Activated T-cell treated with anti-CD3 and anti-CD28 coated beads, Interleukin-2, amount 50 U/mL, for 1 hour (primary cell): ENCODE measurements around the gene HFE.
"Not testable (repeated sequence)": the region's sequence is repeated elsewhere in the genome, so short reads cannot be mapped to it uniquely, and the experiment has no call there.

Source experiments
- DNase-seq: peaks from one replicate; pipeline ENCODE4 v3.0.0-alpha.2; 2020

Gene HFE

DNA sequence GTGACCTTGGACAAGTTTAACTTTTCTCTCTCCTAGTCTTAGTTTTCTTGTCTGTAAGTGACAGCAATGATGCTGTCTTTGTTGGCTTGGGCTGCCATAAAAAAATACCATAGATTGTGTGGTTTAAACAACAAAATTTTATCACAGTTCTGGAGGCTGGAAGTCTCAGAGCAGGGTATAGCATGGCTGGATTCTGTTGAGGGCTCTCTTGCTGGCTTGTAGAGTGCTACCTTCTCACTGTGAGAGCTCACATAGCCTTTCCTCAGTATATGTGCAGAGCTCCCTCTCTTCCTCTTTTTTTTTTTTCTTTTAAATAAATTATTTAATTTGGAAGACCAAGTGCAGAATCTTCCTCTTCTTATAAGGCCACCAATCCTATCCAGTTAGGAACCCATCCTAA is 26.3 kb downstream of the HFE start:
- DNase-seq, result no peak

DNA sequence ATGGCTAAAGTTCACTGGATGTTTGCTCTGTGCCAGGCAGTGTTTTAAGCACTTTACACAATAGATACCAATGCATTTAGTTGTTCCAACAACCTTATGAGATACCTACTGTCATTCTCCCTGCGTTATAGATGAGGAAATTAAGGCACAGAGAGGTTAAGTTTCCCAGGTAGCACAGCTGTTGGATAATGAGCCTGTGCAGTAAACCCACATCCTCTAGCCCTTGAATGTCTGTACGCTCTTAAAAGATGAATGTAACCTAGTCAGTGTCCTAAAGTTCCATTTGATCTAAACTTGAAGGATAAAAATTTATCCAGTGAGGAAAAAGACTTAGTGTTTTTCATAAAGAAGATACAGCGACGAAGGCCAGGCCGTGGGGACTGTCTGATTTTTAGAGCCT is 28.0 kb downstream of the HFE start:
- no peak for DNase-seq

DNA sequence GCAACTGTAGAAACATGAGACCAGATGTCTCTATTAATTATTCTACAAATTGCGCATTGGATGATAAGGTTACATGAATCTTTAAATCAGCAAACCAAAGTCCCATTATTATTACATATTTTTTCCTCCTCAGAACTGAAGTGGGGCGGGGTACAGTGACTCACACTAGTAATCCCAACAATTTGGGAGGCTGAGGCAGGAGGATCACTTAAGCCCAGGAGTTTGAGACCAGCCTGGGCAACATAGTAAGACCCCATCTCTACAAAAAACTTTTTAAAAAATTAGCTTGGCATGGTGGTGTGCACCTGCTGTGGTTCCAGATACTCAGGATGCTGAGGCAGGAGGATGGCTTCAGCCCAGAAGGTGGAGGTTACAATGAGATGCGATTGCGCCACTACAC is 29.0 kb downstream of the HFE start:
- no peak for DNase-seq

DNA sequence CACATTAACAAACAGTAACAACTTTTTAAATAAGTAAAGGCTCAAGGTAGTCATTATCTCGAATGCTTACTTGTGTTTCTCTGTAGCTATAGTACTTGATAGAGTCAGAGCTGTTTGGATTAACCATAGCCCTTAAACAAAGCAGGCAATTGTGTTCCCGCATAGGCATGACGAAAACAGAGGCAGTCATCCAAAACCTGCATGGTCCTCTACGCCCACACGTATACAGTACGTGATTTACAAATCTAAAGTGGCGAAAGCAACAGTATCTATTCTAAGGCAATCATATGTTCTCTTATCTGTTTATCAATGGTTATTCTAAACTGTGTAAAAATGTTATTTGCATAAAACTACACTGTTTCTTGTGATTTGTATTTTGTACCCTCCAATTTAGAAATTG is 31.8 kb downstream of the HFE start:
- no peak for DNase-seq

DNA sequence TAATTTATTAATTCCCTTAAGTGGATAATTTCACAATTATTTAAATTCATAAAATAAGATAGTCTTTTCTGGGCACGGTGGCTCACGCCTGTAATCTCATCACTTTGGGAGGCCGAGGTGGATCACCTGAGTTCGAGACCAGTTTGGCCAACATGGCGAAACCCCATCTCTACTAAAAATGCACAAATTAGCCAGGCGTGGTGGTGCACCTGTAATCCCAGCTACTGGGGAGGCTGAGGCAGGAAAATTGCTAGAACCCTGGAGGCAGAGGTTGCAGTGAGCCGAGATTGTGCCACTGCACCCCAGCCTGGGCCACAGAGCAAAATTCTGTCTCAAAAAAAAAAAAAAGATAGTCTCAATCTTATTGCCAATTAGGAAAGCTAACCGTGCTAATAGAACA is 32.9 kb downstream of the HFE start:
- DNase-seq, result not testable (repeated sequence)

DNA sequence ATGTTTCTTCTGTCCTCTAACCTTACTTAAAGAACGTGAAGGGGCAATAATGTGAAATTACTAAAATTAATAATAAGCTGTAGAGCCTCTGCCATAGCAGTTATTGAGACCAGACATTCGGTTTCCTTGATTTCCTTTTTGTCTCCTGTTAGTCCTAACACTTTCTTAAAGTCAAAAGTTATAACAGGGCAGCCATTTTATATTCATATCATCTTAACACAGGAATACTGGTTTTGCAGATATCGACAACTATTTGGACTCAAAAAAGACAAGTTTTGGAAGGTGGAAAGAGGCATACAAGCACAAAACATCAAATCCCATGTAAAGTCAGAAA is 33.5 kb downstream of the HFE start:
- no peak for DNase-seq

DNA sequence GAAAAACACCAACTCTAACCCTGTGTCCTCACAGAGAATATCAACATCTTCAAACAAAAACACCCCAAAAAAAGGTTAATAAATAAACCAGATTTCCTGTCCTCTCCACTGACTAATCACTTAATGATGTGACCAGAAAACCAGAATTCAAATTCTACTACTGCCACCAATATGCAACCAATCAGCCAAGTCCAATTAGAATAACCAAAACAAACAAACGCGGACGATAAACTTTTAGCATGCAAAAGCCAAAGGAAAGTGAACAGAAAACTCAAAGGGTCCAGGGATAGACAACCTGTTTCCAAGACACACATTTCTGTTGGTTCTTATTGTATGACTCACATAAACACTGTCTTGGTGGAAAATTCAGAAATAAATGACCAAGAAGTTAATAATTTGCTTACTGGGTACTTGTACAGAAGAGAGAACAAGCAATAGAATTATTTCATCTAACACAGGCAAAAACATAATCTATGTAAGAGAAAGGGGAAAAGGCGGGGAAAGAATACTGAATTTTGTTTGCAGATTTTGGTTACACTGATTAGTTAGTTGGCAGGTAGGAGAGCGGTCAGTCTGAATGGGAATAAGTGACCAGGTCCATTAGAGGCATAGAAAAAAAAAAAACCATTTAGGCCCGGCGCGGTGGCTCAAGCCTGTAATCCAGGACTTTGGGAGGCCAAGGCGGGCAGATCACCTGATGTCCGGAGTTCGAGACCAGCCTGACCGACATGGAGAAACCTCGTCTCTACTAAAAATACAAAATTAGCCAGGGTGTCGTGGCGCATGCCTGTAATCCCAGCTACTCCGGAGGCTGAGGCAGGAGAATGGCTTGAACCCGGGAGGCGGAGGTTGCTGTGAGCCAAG is 34.1 kb downstream of the HFE start:
- no peak for DNase-seq

DNA sequence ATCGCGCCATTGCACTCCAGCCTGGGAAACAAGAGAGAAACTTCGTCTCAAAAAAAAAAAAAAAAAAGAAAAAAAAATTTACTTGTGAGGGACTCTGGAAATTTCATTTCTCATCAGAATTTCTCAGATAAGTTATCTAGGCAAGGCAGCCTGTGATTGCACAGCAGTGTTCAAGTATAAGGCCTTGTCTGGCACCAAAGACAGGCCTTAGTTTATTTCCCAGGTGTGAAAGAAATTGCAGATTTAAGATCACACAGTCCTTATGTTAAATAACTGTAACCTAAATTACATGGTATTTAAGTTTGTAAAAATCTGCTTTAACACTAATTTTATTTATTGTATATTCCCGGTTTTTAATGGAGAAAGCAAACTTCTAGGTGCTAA is 34.8 kb downstream of the HFE start:
- DNase-seq, result no peak

DNA sequence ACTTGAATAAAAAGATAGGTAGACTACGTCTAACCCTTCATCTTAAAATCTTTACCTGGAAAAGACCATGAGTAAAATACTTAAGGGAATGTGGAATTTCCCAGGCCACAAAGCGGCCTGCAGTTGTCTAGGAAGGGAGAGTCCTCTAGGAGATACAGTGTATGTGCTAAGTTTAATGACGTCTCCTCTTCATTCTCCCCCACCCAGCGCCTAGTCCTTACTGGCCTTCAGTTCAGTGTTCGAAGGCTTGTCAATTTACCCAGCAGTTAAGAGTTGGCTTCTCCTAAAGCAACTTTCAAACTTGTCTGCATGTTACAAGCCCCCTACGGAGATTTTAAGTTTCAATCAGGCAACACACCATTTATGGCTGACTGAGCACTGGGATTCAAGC is 35.2 kb downstream of the HFE start:
- no peak for DNase-seq

DNA sequence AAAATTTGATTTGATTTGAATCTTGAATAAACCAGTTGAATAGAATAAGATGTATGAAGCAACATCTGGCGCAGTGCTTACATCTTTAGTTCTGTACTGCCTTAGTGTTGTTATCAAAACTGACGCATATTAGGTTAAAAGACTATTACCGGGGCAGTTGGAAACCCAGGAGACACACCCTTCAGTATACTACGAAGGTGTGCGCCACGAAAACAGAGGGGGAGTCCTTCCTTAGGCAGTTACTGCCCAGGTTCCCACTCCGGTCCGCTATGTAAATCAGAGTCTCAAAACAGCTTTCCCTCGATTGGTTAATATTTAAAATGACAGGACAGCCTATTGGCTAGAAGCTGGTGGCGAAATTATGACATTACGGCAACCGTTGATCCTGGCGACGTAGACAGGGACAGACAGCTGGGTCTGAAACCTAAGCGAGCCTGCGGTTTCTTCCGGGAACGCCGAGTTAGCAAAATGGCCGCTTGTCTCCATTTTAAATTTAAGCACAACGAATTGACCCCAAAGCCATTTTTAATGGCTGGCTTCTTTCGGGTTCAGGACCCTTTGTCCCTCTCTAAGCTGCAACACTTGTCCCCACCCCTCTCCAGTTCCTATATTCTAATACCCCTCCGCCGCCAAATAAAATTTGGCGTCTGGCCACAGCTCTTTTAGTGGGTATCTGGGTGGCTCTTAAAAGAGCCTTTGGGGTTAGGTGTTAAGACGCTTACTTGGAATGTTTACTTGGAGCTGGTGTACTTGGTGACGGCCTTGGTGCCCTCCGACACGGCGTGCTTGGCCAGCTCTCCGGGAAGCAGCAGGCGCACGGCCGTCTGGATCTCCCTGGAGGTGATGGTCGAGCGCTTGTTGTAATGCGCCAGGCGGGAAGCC is 35.8 kb downstream of the HFE start:
- DNase-seq, result peak; percentile 79

DNA sequence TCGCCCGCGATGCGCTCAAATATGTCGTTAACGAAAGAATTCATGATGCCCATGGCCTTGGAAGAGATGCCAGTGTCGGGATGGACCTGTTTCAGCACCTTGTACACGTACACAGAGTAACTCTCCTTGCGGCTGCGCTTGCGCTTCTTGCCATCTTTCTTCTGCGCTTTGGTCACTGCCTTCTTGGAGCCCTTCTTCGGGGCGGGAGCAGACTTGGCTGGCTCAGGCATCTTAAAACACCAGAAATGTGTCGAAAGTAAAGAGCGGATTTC is 36.4 kb downstream of the HFE start:
- peak; percentile 80 for DNase-seq

DNA sequence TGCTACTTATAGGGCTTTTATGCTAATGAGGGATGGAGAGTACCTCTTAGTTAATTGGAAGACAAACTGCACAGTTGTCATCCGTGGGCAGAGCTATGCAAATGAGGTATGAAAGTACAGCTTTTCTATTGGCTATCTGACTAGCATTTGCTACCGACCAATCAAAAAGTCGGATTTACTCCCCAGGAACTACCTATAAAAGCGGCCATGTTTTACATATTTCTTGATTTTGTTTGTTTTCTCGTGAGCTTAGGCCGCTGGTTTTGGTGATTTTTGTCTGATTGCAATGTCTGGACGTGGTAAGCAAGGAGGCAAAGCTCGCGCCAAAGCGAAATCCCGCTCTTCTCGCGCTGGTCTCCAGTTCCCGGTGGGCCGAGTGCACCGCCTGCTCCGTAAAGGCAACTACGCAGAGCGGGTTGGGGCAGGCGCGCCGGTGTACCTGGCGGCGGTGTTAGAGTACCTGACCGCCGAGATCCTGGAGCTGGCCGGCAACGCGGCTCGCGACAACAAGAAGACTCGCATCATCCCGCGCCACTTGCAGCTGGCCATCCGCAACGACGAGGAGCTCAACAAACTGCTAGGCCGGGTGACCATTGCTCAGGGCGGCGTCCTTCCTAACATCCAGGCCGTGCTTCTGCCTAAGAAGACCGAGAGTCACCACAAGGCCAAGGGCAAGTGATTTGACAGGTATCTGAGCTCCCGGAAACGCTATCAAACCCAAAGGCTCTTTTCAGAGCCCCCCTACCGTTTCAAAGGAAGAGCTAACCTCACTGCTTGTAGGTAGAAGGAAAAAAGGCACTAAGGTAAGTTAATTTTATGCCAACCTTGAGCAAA is 36.9 kb downstream of the HFE start:
- DNase-seq, result peak; percentile 76

DNA sequence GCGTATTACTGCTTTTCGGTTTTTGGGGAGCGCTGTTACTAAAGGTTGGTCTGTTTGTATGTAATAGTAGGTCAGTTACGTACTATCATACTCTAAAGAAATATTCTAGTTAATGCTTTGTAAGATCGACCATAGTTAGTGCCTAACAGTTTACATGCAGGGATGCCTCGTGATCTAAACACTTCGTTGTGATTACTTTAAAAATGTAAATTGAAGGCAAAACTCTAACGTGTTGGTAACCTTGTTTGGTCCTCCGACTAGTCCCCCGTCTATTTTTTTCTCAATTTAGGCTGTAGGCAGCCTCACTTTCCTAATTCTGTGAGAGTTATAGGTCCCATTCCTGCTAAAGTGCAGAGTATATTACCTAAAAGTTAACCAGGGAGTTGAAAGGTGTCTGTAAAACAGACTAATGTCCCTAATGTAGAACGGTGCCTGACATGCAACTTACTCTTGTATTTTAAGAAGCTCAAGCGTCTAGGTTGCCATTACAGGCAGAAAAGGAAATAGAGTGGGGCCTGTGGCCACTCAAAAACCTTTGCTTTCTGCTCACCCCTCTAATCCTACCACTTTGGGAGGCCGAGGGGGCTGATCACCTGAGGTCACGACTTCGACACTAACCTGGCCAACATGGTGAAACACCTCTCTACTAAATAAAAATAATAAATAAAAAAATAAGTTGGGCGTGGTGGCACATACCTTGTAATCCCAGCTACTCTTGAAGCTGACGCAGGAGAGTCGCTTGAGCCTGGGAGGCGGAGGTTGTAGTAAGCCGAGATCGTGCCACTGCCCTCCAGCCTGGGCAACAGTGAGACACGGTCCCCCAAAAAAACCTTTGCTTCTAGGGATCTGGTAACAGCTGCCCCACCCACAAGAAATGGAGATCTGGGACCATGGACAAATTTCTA is 37.8 kb downstream of the HFE start:
- DNase-seq, result peak; percentile 26

DNA sequence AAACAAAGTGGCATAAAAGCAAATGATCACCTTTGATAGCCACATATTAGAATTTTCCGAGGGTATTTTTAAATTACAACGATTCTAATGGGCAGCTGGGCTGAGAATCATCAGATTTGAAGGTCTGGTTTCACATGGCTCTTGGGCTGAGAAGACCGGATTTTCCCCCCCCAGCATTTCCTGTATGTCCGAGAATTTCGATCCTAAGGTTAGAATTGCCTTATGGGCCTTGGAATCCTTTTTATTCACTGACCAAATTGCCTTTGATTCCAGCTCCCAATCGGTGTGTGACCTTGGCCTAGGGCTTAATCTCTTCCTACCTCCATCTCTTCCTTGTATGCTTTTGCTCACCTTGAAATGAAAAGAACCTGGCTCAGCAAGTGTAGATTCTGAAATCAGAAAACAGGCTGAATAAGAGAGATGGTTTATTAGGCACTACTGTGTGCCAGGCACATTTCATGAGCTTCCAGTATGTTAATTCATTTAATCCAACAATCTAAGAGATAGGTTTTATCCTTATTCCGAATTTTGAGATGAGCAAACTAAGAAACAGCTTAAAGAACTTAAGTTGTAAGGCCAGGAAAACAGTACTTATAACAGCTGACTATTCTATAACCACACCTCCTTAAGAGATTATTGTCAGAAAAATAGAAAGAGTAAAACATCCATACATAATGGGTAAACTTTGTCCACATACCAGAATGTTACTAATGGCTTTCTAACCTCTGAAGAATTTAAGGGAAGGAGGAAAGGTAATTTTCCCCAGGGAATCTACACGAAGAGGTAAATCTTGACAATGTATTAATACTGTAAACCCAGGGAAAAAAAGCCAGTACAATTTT is 39.4 kb downstream of the HFE start:
- no peak for DNase-seq

DNA sequence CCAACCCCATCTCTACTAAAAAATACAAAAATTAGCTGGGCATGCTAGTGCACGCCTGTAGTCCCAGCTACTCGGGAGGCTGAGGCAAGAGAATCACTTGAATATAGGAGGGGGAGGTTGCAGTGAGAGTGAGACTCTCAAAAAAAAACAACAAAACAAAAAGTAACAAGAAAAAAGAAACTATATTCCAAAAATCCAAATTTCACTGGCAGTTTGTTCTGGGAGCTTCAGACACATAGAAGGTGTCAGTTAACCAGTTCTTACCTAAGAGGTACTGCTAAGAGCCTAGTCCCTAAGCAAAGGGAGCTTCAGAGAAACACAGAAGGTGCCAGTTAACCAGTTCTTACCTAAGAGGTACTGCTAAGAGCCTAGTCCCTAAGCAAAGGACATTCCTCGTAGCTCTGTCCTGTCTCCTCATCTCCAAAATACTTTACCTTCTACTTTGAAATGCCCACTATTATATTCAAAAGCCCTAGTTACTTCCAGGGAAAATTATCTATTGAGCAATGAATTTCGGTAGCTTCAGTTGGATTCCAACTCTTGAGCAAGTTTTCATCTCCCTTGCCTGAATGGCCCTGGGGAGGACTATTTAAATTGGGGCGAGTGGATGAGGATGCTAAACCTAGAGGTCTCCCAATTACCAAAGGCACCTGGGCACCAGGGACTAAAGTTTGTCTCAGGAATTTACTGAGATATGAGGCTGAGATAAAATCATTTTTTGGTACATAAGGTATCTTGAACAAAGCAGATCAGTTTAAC is 41.0 kb downstream of the HFE start:
- no peak for DNase-seq

DNA sequence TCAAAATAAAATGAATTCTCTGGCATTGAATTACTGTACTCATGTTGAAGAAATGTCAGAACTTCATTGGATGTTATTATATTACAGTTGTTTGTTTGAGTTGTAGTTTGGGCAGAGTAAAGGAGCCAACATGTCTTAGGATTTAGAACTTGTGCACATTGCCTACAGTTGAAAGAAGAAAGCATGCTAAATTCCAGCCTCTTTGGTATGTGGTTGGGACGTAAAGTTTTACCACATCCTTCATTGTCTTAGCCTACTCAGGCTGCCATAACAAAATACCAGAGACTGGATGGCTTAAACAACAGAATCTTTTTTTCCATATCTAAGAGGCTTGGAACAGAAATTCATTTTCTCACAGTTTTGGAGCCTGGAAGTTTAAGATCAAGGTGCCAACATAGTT is 42.4 kb downstream of the HFE start:
- no peak for DNase-seq

DNA sequence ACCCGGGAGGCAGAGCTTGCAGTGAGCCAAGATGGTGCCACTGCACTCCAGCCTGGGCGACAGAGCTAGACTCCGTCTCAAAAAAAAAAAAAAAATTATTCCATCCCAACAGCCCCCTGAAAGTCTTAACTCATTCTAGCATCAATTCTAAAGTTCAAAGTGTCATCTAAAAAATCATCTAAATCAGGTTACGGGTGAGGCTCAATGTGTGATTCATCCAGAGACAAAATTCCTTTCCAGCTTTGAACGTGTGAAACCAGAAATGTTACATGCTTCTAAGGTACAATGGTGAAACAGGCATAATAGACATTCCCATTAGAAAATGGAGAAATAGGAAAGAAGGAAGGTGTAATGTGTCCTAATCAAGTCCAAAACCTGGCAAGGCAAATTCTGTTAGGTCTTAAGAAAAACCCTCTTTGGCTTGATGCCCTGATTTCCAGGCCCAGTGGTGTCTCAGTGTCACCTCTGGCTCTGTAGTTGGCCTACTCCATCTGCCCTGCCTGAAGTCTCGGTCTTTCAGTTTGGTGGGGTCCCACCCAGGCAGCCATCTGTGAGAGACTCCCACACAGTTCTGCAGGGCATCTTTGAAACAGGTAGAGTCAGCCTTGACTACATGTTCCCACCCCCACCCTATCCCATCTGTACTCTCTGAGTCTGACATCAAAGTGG is 43.5 kb downstream of the HFE start:
- DNase-seq, result no peak

DNA sequence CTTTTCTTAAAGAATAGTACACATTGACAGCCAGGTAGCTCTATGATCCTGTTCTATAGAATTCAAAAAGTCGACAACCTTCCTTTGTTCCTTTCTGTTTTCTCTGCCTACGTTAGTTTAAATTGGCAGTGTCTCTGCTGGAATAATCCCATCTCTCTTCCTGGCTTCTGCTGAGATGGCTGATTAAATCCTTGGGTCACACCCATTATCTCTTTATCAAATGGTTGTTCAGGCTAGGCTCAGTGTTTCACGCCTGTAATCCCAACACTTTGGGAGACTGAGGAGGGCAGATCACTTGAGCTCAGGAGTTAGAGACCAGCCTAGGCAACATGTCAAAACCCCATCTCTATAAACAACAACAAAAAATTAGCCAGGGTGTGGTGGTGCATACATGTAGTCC is 44.4 kb downstream of the HFE start:
- no peak for DNase-seq

DNA sequence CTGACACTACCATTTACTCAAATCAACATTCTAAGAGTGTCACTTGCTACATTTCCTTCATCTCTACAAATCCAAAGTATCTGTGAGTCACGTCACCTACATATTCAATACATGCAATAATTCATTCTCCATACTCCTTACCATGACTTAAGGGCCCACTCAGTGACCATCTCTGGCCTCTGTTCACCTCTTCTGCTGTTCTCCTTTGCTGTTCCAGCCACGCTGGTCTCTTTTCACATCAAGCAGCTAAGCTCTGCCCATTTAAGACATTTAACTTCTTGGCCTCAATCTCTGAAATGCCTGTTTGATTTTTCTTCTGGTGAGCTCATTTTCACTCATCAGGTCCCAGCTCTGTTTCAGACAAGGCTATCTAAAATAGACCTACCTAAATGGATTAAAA is 46.5 kb downstream of the HFE start:
- no peak for DNase-seq

DNA sequence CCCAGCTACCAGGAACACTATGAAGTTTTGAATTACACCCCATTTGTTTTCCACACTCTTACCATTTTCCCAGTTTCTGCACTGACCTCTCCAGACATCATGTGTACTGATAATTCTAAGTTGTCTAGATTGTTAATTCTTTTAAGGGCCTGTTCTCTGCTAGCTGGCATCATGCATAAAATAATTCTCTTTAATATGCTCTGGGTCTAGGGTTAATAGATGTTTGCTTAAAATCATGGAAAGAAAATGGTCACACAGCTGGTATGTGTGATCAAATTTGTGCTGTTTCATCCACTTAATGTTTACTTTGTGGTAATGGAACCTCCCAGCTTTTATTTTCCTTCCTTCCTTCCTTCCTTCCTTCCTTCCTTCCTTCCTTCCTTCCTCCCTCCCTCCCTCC is 49.1 kb downstream of the HFE start:
- DNase-seq, result no peak
